ENCODE data around the gene NXT1. TPM values are rescaled to one million over a fixed set of nuclear protein-coding genes. Genes with fewer than 3 reads are reported as not detected.
A peak's percentile ranks its signal among the peaks of the same experiment; 100 is the strongest.

The NXT1 gene
- 10 to 100 TPM in 2 of 6 experiments, 1 to 10 TPM in 4; 3.8 to 11.2 (median 6.1) TPM for total RNA-seq
- long read RNA-seq, partial matches to known transcripts: 1 of 4 reads
- long read RNA-seq, other reads (novel, unspliced or antisense): 0 of 4 reads

GRCh38 chr20:23350196-23350903, at the start of gene NXT1:
Gene NXT1 (plus strand): TSS chr20:23350791. CDS start chr20:23354042, 3,251 bp downstream.
- peaks cover 0 to 16% (median 3%) of the 10 kb centered on the region in 4 donors for H3K4me1 ChIP-seq
- no peaks in the 10 kb centered on the region for H3K9me3 ChIP-seq
- peak within 1 kb of the TSS; percentile 95 to 98 (median 96) for H3K27ac ChIP-seq
- TF ChIP-seq POLR2A (IDR thresholded peaks at IDR 0.05): peak; percentile 81
- TF ChIP-seq, protein P1, sequence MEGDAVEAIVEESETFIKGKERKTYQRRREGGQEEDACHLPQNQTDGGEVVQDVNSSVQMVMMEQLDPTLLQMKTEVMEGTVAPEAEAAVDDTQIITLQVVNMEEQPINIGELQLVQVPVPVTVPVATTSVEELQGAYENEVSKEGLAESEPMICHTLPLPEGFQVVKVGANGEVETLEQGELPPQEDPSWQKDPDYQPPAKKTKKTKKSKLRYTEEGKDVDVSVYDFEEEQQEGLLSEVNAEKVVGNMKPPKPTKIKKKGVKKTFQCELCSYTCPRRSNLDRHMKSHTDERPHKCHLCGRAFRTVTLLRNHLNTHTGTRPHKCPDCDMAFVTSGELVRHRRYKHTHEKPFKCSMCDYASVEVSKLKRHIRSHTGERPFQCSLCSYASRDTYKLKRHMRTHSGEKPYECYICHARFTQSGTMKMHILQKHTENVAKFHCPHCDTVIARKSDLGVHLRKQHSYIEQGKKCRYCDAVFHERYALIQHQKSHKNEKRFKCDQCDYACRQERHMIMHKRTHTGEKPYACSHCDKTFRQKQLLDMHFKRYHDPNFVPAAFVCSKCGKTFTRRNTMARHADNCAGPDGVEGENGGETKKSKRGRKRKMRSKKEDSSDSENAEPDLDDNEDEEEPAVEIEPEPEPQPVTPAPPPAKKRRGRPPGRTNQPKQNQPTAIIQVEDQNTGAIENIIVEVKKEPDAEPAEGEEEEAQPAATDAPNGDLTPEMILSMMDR (IDR thresholded peaks at IDR 0.05): no peak
- H3K27me3 ChIP-seq: no peaks in the 10 kb centered on the region
- peaks cover 0 to 11% (median 3%) of the 10 kb centered on the region in 4 donors for H3K36me3 ChIP-seq
- DNase-seq (peak; percentile 96 to 98 (median 98)), ATAC-seq (peak; percentile 88 to 93 (median 92))
- WGBS (ENCODE audit: insufficient coverage, low coverage, low lambda C conversion rate, missing lambda C conversion rate): 0% methylated on average over 17 of the region's 65 CpGs
- intact Hi-C loops (cut with DNase I): no loop called here
- H3K4me3 ChIP-seq: peak within 1 kb of the TSS; percentile 91 to 98 (median 94)

GRCh38 chr20:23301436-23302050, 49.0 kb upstream of the NXT1 start:
- H3K27ac ChIP-seq: no peak overlapping the region
- DNase-seq (peak in 1 of 3 donors; percentile 31), ATAC-seq (no peak)
- H3K4me3 ChIP-seq: no peak overlapping the region
- TF ChIP-seq POLR2A (IDR thresholded peaks at IDR 0.05): no peak
- no peaks in the 10 kb centered on the region for H3K9me3 ChIP-seq
- WGBS (ENCODE audit: insufficient coverage, low coverage, low lambda C conversion rate, missing lambda C conversion rate): 69% methylated on average over 7 of the region's 12 CpGs
- no peaks in the 10 kb centered on the region for H3K4me1 ChIP-seq
- H3K36me3 ChIP-seq: no peaks in the 10 kb centered on the region
- H3K27me3 ChIP-seq: no peaks in the 10 kb centered on the region
- intact Hi-C loops (cut with DNase I): no loop called here

- no peak for ATAC-seq
- Histone ChIP-seq H3K4me1 (no peaks in the 10 kb centered on the region), H3K27ac (no peak overlapping the region), H3K4me3 (no peak overlapping the region), H3K27me3 (no peaks in the 10 kb centered on the region), H3K36me3 (no peaks in the 10 kb centered on the region), H3K9me3 (no peaks in the 10 kb centered on the region)
- TF ChIP-seq, protein P1 (IDR thresholded peaks at IDR 0.05): no peak
- no peak for TF ChIP-seq POLR2A (IDR thresholded peaks at IDR 0.05)
- 31% methylated on average over 4 of the region's 6 CpGs for WGBS (ENCODE audit: insufficient coverage, low coverage, low lambda C conversion rate, missing lambda C conversion rate)
- intact Hi-C loops (cut with DNase I): no loop called here
- peak in 1 of 3 donors; percentile 18 for DNase-seq
These were observed 48.2 kb upstream of the NXT1 start for GRCh38 chr20:23302386-23302785.

- ATAC-seq (no peak), DNase-seq (no peak)
- H3K4me1 ChIP-seq: no peaks in the 10 kb centered on the region
- H3K36me3 ChIP-seq: no peaks in the 10 kb centered on the region
- intact Hi-C loops (cut with DNase I): no loop called here
- 70% methylated on average over 8 of the region's 9 CpGs for WGBS (ENCODE audit: insufficient coverage, low coverage, low lambda C conversion rate, missing lambda C conversion rate)
- TF ChIP-seq, protein P1 (IDR thresholded peaks at IDR 0.05): no peak
- no peak for TF ChIP-seq POLR2A (IDR thresholded peaks at IDR 0.05)
- no peaks in the 10 kb centered on the region for H3K9me3 ChIP-seq
- H3K27ac ChIP-seq: no peak overlapping the region
- H3K4me3 ChIP-seq: no peak overlapping the region
- no peaks in the 10 kb centered on the region for H3K27me3 ChIP-seq
These were observed 47.8 kb upstream of the NXT1 start for GRCh38 chr20:23302801-23303200.
